AG09319 (cell line): Measurements from ENCODE around the gene MRC1.
A peak's percentile ranks its signal among the peaks of the same experiment; 100 is the strongest.

Experiments
- DNase-seq: peaks from one replicate; pipeline ENCODE4 v3.0.0-alpha.2; 2010; ENCODE audit warnings: low read depth; ENCODE audit errors: extremely low read depth
- TF ChIP-seq, protein P1 (sequence below): IDR thresholded peaks from 2 replicates; pipeline ENCODE4 v1.5.1; 2011; ENCODE audit warnings: low read depth, mild to moderate bottlenecking, inconsistent platforms, low read length, moderate library complexity

Gene MRC1

DNA sequence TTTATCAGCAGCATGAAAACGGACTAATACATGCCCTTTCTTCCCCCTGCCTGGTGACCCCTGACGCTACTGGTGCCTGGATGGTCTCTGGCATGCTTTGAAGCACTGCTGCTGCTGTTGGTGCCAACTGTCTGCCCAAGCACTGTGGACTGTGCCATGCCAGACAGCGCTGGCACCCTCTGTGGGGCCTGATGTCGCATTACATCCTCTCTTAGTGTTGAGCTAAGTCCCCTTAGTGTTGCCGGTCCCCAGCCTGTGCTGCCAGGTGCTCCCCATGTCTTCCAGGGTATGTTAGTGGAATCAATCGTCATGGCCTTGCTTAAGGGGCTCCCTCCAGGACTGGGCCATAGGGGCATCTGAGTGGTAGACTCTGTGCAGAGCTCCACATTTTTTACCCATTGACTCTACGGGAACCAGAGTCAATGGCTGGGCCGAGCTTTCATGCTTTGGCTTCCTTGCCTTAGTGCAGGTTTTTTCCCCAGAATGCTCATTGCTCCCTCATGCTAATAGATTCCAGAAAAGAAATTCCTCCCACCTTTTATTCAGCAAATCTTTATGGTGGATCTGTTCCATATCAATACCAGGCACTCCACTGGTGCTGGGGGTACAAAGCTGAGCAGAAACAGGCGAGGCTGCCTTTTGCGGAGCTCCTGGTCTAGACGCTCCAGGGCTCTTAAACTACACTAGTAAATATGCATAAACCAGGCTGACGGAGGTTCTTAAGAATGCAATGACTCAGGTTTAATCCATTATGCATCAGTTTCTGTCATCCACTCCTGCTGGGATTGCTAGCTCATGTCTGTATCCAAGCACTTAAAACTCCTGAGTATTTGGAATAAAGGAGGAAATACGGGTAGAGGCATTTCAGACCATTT lies 21.8 kb upstream of the MRC1 start:
- peak; percentile 67 for DNase-seq
- TF ChIP-seq, protein P1, sequence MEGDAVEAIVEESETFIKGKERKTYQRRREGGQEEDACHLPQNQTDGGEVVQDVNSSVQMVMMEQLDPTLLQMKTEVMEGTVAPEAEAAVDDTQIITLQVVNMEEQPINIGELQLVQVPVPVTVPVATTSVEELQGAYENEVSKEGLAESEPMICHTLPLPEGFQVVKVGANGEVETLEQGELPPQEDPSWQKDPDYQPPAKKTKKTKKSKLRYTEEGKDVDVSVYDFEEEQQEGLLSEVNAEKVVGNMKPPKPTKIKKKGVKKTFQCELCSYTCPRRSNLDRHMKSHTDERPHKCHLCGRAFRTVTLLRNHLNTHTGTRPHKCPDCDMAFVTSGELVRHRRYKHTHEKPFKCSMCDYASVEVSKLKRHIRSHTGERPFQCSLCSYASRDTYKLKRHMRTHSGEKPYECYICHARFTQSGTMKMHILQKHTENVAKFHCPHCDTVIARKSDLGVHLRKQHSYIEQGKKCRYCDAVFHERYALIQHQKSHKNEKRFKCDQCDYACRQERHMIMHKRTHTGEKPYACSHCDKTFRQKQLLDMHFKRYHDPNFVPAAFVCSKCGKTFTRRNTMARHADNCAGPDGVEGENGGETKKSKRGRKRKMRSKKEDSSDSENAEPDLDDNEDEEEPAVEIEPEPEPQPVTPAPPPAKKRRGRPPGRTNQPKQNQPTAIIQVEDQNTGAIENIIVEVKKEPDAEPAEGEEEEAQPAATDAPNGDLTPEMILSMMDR, result no peak

DNA sequence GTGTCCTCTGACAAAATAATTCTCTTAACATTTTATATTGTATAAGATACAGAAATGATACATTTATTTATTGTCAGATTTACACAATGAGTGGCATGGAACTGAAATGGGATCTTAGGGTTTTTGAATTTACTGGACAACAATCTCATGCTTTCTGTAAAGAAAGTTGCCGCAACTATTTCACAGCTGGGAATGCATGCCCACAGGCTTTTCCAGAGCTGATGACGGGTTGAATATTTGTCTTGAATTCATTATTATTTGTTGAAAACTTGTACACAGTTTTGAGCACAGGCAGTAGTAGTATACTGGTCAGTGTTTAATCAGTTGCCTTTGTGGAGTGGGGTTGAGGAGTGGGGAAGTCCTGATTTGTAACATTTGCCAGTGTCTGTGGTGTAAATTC lies 20.5 kb upstream of the MRC1 start:
- TF ChIP-seq, protein P1, result no peak
- DNase-seq, result no peak

DNA sequence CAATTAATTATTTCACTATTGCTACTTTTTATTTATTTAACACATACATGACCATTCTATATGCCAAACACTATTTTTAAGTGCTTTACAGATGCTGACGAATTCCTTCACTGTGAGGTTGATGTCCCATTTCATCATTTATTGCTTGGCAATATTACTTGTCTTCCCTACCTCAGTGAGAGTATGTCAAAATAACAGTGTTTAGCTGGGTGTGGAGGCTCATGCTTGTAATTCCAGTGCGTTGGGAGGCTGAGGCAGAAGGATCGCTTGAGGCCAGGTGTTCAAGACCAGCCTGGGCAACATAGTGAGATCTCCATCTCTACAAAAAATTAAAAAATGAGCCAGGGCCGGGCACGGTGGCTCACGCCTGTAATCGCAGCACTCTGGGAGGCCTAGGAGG lies 19.8 kb upstream of the MRC1 start:
- no peak for DNase-seq
- TF ChIP-seq, protein P1, result no peak

DNA sequence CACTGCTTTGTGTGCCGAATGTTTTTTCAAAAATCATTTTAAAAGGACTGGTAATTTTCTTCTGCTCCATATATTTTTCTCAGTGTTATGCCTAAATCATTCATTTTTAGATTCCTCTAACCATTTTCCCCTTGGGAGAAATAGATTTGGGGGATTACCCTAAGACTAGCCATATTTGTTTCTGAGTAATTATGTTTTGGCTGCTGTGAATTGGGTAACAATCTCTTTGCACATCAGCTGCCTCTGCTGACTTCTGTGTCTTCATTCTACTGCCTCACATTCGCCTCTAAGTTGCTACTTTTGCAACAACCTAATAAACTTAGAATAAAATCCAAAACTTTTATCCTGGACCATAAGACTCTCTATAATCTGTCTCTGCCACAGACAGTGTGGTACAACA lies 18.5 kb upstream of the MRC1 start:
- DNase-seq, result no peak
- TF ChIP-seq, protein P1, result no peak

DNA sequence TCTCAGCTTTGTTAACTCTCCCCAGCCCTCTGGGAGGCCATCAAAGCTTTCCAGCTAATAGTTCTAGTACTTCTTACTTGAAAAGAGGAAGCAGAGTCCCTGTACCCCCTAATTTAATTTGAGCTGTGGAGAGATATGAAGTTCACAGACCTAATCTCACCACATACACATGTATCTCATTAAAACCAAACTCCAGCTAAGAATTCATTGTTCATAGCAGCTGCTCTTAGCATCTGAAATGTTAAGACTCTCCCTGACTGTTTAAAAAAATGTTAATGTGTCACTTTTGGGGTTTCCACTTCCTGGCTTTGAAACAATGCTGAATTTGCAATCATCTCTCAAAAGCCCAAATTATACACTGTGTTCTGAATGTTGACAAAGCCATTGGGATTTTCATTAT lies 16.2 kb upstream of the MRC1 start:
- no peak for DNase-seq

DNA sequence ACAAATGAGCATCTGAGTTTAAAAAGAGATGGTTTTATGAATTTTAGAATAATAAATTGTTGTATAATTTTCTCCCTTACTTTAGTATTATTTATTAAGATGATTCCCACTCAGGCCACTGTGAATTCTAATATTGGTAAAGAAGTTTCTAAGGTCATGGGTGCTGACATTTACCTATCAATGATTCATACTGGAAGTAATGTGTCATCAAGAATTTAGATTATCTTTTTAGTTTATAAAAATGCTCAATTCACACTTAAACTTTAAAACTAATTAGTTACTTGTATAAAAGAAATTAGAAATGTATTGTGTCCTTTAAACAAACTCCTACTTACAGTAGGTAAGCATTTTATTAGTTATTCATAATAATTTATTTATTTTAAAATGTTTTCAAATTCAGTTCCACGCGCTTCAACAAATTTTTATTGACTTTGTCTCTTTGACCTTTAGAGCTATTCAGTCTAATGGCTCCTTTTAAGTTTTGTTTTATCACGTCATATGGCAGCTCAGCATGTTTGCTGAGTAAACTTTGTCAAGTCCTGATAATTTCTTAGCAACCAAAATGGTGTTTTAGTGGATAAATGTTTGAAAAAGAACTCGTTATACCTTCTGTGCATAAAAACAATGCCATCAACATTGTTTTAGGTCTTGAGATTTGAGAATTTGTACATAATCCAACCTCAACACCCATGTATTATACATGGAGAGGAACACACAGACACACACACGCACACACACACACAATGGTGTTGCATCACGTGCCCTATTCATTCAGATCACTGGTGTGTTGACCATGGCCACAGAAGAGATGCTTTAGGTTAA lies 15.1 kb upstream of the MRC1 start:
- TF ChIP-seq, protein P1, result no peak
- DNase-seq, result no peak

More for the DNA sequence above, 16.2 kb upstream of the MRC1 start:
- TF ChIP-seq, protein P1, result no peak

DNA sequence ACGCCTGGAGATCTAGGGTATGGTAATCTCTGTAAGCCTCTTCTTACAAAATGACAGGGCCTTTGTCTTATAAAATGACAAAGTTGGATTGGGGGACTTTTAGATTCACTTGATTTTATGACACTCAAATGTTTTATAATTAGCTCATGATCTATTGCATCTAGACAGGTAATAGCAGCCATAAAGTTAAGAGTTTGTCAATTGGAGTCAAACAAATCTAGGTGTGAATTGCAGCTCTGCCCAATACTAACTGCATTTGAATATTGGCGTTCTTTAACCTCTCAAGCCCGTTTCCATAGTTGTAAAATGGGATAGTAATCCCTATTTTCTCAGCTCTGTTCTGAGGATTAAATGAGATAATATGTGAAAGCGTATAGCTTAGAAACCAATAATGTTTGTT lies 14.1 kb upstream of the MRC1 start:
- DNase-seq, result no peak
- TF ChIP-seq, protein P1, result no peak
